Neural progenitor cell (in vitro differentiated cells): ENCODE data around the gene WDR33. TPM values are rescaled to one million over a fixed set of nuclear protein-coding genes. Genes with fewer than 3 reads are reported as not detected.

ENCODE experiments used
- DNase-seq: peaks from one replicate; pipeline ENCODE4 v3.0.0-alpha.2; 2016; ENCODE audit warnings: low spot score
- H2AFZ ChIP-seq: fragments of 200-600 bp; sonication (generic); replicated peaks from 2 replicates; pipeline ENCODE4 v1.6.1; 2016; ENCODE audit warnings: antibody characterized with exemption
- H3F3A ChIP-seq: fragments of 200-600 bp; sonication (generic); 2 replicates; pipeline ENCODE4 v1.6.1; 2016; ENCODE audit warnings: antibody characterized with exemption, low read depth
- H3K27ac ChIP-seq: fragments of 200-600 bp; sonication (generic); 2 replicates; pipeline ENCODE4 v1.5.1; 2016; ENCODE audit warnings: mild to moderate bottlenecking
- H3K27me3 ChIP-seq: fragments of 200-600 bp; sonication (generic); 2 replicates; pipeline ENCODE4 v1.6.1; 2016; ENCODE audit warnings: mild to moderate bottlenecking, moderate library complexity
- H3K36me3 ChIP-seq: fragments of 200-600 bp; sonication (generic); 2 replicates; pipeline ENCODE4 v1.5.1; 2016
- H3K4me1 ChIP-seq: fragments of 200-600 bp; sonication (generic); 2 replicates; pipeline ENCODE4 v1.6.1; 2016; ENCODE audit warnings: mixed run types
- H3K4me2 ChIP-seq: fragments of 200-600 bp; sonication (generic); 2 replicates; pipeline ENCODE4 v1.6.1; 2016
- H3K4me3 ChIP-seq: fragments of 200-600 bp; sonication (generic); 2 replicates; pipeline ENCODE4 v1.5.1; 2016
- H3K79me2 ChIP-seq: fragments of 200-600 bp; sonication (generic); 2 replicates; pipeline ENCODE4 v1.6.1; 2016; ENCODE audit warnings: low read depth
- H3K9ac ChIP-seq: fragments of 200-600 bp; sonication (generic); 2 replicates; pipeline ENCODE4 v1.6.1; 2016
- H3K9me3 ChIP-seq: fragments of 200-600 bp; sonication (generic); 2 replicates; pipeline ENCODE4 v1.5.1; 2016; ENCODE audit warnings: low read depth
- H4K20me1 ChIP-seq: fragments of 200-600 bp; sonication (generic); 2 replicates; pipeline ENCODE4 v1.6.1; 2016; ENCODE audit warnings: low read depth
- H3K27ac Mint-ChIP-seq: 3 replicates; pipeline ENCODE4 v1.8.0; 2021; ENCODE audit warnings: mixed read lengths
- H3K27me3 Mint-ChIP-seq: 2 replicates; pipeline ENCODE4 v1.8.0; 2022; ENCODE audit warnings: low read depth, mild to moderate bottlenecking, inconsistent platforms, moderate library complexity, mixed read lengths; ENCODE audit not compliant: insufficient read depth
- H3K36me3 Mint-ChIP-seq: 3 replicates; pipeline ENCODE4 v1.8.0; 2021; ENCODE audit warnings: mixed read lengths
- H3K4me1 Mint-ChIP-seq: 3 replicates; pipeline ENCODE4 v1.8.0; 2021; ENCODE audit warnings: mixed read lengths
- H3K4me3 Mint-ChIP-seq: 3 replicates; pipeline ENCODE4 v1.8.0; 2021; ENCODE audit warnings: mild to moderate bottlenecking, moderate library complexity, mixed read lengths
- H3K9me3 Mint-ChIP-seq: 3 replicates; pipeline ENCODE4 v1.8.0; 2020; ENCODE audit warnings: mixed read lengths
- CTCF ChIP-seq: fragments of 200-600 bp; sonication (generic); IDR thresholded peaks from 2 replicates; pipeline ENCODE4 v1.5.1; 2017; ENCODE audit warnings: antibody characterized with exemption, mild to moderate bottlenecking
- EZH2 ChIP-seq: fragments of 200-600 bp; sonication (generic); IDR thresholded peaks from 2 replicates; pipeline ENCODE4 v1.6.1; 2017; ENCODE audit warnings: antibody characterized with exemption, mild to moderate bottlenecking, moderate library complexity
- EZH2phosphoT487 ChIP-seq: fragments of 200-600 bp; sonication (generic); IDR thresholded peaks from 2 replicates; pipeline ENCODE4 v1.6.1; 2017; ENCODE audit warnings: antibody characterized with exemption
- total RNA-seq: library from RNA; depleted of rRNA; stranded (reverse); fragments of >200 nt; gene quantifications from 2 replicates; pipeline ENCODE4 v1.2.3, GENCODE V29; 2015; ENCODE audit warnings: low replicate concordance

WDR33 gene
- total RNA-seq, 1 donor from 2014 or later: 83.4 TPM

- Histone ChIP-seq H3K9me3 (no peaks in the 10 kb centered on the region), H3K27ac (peak overlapping the region; percentile 54), H3K27me3 (no peaks in the 10 kb centered on the region), H3K79me2 (no peaks in the 10 kb centered on the region), H3K4me2 (peak overlapping the region; percentile 16), H3K9ac (no peak overlapping the region), H3K4me3 (no peak overlapping the region), H3K36me3 (peaks cover 6% of the 10 kb centered on the region), H3F3A (peaks cover 8% of the 10 kb centered on the region), H4K20me1 (no peaks in the 10 kb centered on the region), H3K4me1 (peaks cover 17% of the 10 kb centered on the region), H2AFZ (no peak overlapping the region)
- Mint-ChIP-seq H3K27me3 (peaks cover 2% of the 10 kb centered on the region), H3K36me3 (peaks cover 17% of the 10 kb centered on the region), H3K4me1 (no peaks in the 10 kb centered on the region), H3K9me3 (no peaks in the 10 kb centered on the region), H3K27ac (peak overlapping the region; percentile 55), H3K4me3 (no peak overlapping the region)
- TF ChIP-seq EZH2phosphoT487 (no peak), EZH2 (no peak), CTCF (no peak)
- peak; percentile 21 for DNase-seq
Measured at GRCh38 chr2:127715778-127716449, 95.1 kb downstream of the WDR33 start.

- no peak overlapping the region for H3K4me2 ChIP-seq
- H3K27me3 ChIP-seq: no peaks in the 10 kb centered on the region
- peaks cover 8% of the 10 kb centered on the region for H3F3A ChIP-seq
- H3K27ac Mint-ChIP-seq: no peak overlapping the region
- no peaks in the 10 kb centered on the region for H3K9me3 ChIP-seq
- TF ChIP-seq CTCF: no peak
- TF ChIP-seq EZH2: no peak
- TF ChIP-seq EZH2phosphoT487: no peak
- H4K20me1 ChIP-seq: no peaks in the 10 kb centered on the region
- no peak overlapping the region for H3K4me3 Mint-ChIP-seq
- DNase-seq: no peak
- no peak overlapping the region for H3K27ac ChIP-seq
- no peaks in the 10 kb centered on the region for H3K9me3 Mint-ChIP-seq
- peaks cover 10% of the 10 kb centered on the region for H3K36me3 Mint-ChIP-seq
- no peaks in the 10 kb centered on the region for H3K4me1 Mint-ChIP-seq
- no peak overlapping the region for H2AFZ ChIP-seq
- H3K4me3 ChIP-seq: no peak overlapping the region
- no peak overlapping the region for H3K9ac ChIP-seq
- peaks cover 6% of the 10 kb centered on the region for H3K36me3 ChIP-seq
- H3K79me2 ChIP-seq: no peaks in the 10 kb centered on the region
- H3K4me1 ChIP-seq: peaks cover 17% of the 10 kb centered on the region
- H3K27me3 Mint-ChIP-seq: peaks cover 3% of the 10 kb centered on the region
Measured at GRCh38 chr2:127713562-127713961, 97.4 kb downstream of the WDR33 start.

GRCh38 chr2:127712999-127713398, 98.0 kb downstream of the WDR33 start:
- H3K79me2 ChIP-seq: no peaks in the 10 kb centered on the region
- H3K4me1 ChIP-seq: peaks cover 17% of the 10 kb centered on the region
- H3K9ac ChIP-seq: no peak overlapping the region
- H3K4me1 Mint-ChIP-seq: no peaks in the 10 kb centered on the region
- TF ChIP-seq EZH2phosphoT487: no peak
- TF ChIP-seq EZH2: no peak
- TF ChIP-seq CTCF: no peak
- no peak overlapping the region for H3K4me3 Mint-ChIP-seq
- H4K20me1 ChIP-seq: no peaks in the 10 kb centered on the region
- no peaks in the 10 kb centered on the region for H3K9me3 ChIP-seq
- peaks cover 8% of the 10 kb centered on the region for H3F3A ChIP-seq
- H3K27me3 ChIP-seq: no peaks in the 10 kb centered on the region
- no peak overlapping the region for H3K4me2 ChIP-seq
- H3K36me3 Mint-ChIP-seq: peaks cover 8% of the 10 kb centered on the region
- peaks cover 3% of the 10 kb centered on the region for H3K27me3 Mint-ChIP-seq
- H3K27ac Mint-ChIP-seq: no peak overlapping the region
- peaks cover 6% of the 10 kb centered on the region for H3K36me3 ChIP-seq
- no peaks in the 10 kb centered on the region for H3K9me3 Mint-ChIP-seq
- no peak for DNase-seq
- no peak overlapping the region for H2AFZ ChIP-seq
- H3K4me3 ChIP-seq: no peak overlapping the region
- H3K27ac ChIP-seq: no peak overlapping the region
